Forelimb muscle (tissue), 1 donor: Measurements from ENCODE around the gene CAPN14. TPM values are rescaled to one million over a fixed set of nuclear protein-coding genes. Genes with fewer than 3 reads are reported as not detected.

ENCODE experiments used
- DNase-seq: peaks from one replicate; pipeline ENCODE4 v3.0.0-alpha.2; 2013; ENCODE audit warnings: low read depth
- polyA plus RNA-seq: library from polyadenylated mRNA; unstranded; fragments of 120-200 nt; gene quantifications from one replicate; pipeline ENCODE4 v1.2.1, GENCODE V29; 2013; ENCODE audit not compliant: insufficient read length

The CAPN14 gene
- polyA plus RNA-seq, 1 donor, result not detected

DNA sequence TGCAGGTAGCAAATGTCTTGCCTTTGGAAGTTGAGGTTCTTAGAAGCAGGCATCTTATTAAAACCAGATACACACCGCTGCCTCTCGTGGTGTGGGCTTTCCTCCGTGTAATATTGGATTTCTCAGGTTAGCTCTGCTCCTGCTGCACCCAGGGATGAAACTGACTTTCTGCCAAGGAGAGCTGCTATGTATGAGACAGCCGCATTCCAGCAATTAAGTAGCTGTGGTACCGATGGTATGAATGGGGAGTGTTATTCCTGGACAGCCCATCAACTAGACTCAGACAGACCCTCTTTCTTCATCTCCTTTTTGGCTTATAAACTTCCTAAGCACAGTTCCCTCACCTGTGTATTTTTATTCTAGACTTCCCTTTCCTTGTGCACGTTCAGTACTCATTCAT is 9.8 kb upstream of the CAPN14 start:
- no peak for DNase-seq

DNA sequence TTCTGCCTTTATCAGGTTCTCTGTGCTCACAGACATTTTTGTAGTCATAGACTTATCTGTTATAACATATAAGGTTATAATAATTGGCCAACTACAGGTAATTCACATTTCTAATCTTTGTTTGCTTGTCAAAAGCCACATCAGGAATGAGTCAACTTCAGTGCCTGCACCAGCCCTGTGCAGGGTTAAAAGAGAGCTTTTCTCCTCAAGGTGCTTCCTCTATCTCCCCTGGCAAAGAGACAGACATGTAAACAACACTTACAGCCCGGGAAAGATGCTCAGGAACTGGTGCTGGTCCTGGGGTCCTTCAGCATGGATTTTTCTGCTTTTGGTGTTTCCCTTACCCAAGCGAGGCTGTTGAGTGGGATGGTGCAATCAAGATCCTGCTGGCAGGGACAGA is 9.0 kb upstream of the CAPN14 start:
- no peak for DNase-seq

DNA sequence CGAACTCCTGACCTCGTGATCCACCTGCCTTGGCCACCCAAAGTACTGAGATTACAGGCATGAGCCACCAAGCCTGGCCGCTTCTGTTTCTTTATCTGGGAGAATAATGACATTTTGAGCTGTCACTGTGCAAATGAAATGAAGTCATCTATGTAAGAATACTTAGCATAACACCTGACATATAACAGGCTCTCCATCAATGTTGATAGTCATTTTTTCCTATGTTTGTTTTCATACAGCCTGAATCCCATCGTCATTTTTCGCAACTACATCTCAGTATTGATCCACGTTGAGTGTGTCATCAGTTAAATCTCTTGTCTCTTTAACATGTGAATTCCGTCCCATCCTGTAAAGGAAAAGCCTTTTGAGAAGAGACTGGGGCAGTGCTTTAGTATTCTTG is 6.4 kb upstream of the CAPN14 start:
- DNase-seq, result no peak

DNA sequence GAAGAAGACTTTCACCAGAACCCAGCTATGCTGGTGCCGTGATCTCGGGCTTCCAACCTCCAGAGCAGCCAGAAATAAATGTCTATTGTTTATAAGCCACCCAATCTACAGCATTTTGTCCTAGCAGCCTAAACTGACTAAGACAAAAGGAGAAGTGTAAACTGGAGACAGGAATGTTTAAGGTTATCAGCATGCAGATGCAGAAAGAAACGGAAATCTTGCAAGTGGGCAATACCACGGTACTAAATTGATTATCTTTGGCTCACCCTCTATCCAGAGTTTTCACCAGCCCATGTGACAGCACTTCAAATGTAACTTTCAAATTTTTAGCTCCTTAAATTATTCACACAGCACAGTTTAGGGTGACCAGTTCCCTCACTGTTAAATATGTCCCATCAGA is 5.7 kb upstream of the CAPN14 start:
- DNase-seq, result no peak

DNA sequence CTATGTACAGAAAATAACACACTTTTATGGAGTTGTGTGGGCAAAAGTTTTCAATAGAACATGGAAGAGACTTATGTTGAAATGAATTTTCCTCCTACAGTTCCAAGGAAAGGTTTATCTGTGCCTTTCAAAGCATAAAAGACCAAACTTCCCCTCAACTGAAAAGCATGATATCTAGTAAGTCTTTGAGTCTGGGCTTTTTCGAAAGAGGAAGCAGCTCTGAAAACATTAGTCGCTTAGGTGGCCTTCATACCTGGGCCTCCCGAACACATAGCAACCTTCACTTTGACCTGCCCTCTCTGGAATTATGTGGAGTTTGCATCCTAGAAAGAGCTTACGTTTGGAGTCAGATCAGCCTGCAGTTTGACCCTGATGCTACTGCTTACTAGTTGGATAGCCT is 4.8 kb upstream of the CAPN14 start:
- DNase-seq, result no peak

DNA sequence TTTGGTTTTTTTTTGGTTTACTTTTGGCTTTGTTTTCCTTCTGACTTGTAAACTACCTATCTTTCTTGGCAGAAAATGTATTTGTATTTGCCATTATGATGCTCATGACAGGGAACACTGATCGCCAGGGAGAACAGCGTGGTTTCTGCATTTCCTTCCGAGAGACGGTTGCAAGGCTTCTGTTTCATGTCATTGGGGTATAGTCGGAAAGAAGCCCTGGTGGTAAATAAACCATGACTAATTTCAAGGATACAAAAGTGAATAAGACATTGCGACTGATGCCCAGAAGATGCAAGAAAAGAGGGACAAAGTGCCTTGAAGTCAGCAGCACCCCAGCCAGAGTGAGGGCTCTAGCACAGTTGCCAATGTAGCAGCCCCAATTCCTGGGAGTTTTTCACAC is 4.2 kb upstream of the CAPN14 start:
- DNase-seq, result no peak

DNA sequence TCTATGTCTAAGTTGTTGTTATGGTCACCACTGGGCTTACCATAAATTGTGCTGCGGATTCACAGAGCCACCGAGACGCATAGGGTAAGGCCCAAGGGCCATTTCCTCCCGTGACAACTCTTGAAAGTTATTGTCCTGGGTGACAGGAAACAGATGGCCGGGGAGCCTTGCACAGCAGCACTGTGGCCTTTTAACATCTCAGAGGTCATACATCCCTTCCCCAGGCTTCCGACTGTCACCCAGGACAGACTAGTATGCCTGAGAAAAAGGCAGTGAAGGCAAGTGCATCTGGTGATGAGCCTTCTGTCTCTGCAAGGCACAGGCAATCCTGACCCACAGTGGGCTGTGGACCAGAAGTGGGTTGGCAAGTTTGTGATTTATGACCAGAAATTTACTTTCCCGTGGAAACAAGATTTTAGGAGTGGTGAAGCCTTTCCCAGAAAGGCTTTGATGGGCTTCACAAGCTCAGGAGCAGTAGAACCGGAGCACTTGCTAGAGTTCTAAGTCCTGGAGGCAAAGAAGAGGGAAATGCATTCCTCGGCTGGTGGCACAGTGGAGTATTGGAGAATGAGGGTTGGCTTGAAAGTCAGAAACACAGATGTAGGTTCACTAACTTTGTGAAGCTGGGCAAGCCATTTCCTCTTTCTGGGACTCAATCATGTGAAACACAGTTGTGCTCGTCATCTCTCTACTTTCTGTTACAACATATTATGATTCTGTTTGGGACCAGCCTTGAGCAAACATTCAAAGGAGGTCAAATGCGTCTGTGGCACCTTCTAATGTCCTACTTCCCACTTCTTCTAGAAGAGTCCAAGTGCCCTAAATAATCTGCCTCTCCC is 2.0 kb upstream of the CAPN14 start:
- no peak for DNase-seq

DNA sequence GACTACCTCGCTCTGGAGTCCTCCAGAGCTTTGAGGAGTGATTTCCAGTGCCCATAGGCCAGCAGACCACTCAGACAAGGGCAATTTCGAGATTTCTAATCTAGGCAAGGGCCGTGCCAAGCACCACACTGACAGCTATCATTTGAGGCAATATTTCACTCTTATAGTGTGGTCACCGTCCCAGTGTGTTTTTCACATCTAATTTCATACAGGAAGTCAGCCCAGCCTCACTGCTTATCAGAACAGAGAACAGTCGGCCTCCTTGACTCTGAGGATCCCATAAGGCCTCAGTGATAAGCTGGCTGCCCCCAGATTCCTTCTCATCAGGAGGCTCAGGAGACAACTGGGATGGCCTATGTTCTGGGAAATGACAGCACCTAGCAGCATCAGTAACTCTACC is 581 bp downstream of the CAPN14 start:
- DNase-seq, result no peak

DNA sequence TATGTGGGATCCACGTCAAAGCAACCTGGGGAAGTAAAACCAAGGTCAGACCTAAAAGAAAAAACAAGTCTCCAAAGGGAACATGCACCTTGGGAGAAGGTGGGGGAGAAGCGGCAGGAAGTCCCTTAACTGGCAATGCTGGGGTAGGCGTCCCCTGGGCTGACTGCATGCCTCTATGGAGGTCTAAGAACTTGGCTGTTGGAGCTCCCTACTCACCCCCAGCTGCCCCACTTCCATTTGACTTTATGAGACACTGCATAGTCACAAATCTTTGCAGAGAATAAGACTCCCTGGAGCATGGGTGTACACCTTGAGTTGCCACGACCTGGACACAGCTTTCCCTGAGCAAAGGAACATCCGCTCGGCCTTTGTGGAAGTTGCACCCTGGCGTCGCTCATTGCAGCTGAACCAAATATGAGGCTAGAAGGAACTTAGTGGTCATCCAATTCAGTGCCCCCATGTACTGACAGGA is 2.8 kb downstream of the CAPN14 start:
- no peak for DNase-seq

DNA sequence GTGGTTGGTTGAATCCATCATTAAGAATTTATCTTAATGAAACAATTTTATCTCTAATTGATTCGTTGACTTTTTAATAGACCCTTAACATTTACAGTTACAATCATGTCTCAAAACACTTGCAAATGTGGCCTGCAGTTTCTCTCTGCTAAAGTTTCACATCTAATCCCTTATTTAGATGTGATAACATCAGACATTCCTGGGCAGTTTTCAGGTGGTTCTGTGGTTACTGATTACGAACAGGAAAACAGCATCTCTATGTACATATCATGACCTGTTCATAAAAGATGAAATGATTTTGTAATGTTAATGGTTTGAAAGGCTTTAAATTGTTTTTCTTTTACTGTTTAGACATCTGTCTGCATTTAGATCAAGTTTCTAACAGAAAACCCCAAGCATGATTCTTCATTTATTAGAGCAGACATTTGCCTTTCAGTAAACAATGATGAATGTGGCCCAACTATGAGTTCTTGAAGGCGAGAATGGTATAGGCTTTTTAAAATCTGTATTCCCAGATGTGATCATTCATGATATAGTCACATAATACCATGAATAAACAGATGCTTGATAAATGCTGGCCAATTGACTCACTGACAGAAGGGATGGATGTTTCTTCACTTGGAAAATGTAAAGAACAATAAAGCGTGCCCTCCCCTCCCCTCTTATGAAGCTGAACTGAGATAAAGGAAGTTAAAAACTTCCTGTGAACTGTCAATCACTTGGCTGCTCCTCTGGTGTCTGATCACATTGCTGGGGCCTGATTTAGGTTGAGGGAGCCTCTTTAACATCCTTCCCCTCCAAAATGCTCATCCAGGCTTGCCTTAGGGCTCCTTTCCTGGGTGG is 3.5 kb downstream of the CAPN14 start:
- DNase-seq, result no peak

DNA sequence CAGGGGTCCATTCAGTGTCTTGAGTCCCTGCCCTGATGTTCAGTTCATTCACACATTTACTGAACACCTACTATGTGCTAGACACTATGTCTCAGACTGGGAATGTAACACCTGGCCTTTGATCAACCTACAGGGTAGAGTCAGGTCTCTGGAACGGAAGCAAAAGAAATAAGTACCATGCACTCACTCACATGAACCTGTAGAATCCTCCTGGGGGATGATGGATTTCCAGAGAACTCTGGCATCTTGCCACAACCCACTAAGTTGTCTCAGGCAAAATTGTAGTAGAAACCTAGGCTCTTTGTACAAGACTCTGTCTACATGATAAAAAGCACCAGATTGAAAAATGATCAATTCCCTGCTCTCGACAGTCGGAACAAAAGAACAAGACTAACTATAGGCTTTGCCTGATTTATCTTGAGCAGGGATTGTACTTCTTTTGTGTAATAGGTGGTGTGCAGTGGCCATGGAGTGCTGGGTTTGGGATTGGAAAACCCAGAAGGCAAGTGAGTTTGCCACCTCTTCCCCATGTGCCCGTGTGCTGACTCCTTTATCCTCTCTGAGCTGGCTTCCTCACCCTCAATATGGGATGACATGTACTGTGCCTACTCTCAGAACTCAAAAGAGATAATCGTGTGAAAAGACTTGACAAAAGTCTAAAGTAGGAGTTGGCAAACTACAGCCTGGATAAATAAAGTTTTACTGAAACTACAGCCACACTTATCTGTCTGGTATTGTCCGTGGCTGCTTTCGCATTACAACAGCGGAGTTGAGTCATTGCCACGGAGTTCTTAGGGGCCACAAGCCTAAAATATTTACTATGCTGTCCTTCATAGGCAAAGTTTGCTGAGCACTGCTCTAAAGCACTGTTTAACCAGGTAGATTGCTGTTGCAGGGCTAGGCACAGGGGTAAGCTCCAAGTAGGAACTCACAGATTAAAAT is 4.4 kb downstream of the CAPN14 start:
- no peak for DNase-seq

DNA sequence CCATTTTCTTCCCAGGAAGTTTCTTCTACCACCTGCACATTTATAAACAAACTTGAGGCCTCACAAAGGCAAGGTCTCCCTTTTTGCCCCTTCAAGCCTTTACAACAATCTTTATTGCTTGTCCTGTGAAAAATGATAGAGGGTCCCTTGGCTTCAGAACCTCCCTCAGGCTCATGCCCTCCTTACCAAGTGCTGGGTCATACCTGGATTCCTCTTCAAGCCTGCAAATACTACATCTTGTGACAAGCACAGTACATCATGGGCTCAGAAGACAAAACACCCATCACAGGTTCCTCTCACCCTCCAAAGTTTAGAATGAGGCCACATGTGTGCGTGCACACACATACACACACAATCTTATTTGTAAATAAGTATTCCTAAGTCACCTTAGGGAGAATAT is 9.1 kb downstream of the CAPN14 start:
- no peak for DNase-seq

DNA sequence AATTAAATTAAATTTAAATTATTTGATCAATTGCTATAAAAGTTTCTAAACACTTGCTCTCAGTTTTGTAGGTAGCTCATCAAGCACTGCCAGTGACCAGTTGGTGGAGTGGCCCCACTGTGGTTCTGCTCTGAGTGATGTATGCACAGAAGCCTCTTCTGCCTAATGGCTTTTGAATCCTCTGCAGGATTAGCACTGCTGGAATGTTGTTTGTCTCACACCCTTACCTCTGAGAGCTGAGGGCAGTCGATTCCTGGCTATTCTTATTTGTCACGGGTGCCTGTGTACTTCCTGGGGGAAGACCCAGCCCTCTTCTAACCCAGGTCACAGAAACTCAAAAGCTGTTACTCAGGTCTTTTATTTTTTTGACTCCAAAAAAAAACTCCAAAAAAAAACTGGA is 9.5 kb downstream of the CAPN14 start:
- no peak for DNase-seq

DNA sequence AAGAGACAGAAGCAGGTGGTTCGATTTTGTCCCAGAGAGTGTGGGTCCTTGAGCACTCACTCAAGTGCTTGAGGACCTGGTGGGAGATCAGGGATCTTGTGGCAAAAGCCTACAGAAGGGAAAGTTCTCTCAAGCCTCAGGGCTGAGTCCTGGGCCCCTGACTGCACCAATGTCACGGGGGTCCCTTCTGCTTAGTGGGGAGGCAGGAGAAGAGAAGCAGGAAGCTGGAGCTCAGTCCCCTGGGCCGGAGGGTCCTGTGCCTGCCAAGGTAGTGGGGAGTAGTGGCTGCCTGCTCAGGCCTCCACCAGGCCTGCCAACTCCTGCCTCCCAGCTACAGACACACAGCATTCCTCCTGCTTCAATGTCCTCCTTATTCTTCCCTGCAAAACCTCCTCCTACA is 11.7 kb downstream of the CAPN14 start:
- no peak for DNase-seq

DNA sequence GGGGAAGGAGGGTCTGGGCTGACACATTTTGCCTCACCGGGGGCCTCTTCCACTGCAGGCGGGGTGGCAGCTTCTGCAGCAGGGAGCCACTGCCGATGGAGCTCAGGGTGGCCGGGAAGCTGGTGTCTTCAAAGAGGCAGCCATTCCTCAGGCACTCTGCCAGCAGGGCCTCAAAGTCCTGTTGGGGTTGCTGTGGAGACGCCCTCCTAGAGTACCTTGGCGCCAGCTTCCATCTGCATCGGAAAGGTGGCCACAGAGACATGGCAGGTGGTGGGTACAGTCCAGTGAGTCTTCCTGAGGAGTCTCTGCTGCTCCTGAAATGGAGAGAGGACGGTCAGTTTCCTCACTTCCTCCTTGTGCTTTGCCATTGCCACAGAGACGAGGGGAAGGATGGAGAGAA is 12.1 kb downstream of the CAPN14 start:
- DNase-seq, result no peak

DNA sequence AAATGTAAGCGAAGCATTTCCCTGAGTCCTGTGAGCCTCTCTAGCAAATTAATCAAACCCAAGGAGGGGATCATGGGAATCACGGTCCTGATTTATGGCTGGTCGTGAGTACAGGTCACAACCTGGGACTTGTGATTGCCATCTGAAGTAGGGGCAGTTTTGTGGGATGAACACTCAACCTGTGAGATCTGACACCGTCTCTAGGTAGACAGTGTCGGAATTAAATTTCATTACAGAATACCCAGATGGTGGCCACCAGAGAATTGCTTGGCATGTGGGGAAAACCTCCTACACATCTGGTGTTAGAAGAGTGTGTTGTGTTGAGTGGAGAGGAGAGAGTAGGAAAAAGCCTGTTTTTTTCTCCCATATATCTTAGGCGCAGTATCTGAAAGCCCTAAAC is 12.5 kb downstream of the CAPN14 start:
- DNase-seq, result no peak

DNA sequence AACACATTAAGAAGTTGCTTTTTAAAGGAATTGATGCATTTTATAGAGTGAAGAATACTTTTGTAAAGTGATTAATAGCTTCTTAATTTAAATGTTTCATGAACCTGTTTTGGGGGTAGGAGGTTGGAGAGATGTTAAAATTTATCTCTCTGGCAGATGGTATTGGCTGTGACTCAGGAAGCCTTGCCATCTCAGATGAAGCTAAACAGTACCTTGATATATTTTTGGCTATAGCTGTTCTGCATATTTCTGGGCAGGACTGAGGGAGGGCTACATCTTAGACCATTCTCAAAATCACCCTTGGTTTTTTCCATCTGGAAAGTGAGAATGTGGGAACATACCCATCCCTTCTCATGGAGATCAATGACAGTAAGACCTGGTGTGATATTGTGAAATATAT is 13.4 kb downstream of the CAPN14 start:
- no peak for DNase-seq

DNA sequence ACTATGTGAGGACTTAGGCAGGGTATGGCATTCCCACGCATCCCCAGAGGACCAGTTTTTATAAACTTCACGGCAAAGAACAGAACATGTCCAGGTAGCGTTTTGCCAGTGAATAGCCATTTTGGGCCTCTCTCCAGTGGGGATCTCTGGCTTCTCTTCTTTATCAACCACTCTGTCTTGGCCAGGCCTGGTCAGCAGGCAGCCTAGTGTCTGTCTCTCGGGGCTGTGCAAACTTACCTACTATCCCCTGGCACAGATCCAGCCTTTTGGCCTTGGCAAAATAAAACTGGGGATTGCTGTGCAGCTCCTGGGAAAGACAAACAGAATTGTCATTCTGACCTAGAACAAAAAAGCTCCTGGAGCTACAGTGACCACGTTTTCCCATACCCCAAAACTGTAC is 14.5 kb downstream of the CAPN14 start:
- DNase-seq, result no peak

DNA sequence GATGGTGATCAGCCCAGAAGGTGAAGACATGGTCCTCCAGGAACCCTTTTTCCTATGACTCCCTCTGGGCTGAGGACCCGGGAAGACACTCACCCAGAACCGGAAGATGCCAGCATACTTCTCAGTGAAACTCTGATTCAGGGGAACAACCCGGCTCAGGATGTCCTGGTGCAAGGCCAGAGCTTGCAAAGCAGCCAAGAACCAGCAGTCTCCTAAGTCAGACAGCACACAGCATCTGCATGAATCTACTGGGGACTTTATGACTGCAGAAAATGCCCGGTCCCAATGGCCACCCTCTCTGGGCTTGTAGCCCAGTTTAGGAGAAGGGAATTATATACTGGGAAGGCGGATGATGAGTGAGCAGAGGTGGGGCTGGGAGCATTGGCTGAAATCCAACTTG is 15.3 kb downstream of the CAPN14 start:
- DNase-seq, result no peak

DNA sequence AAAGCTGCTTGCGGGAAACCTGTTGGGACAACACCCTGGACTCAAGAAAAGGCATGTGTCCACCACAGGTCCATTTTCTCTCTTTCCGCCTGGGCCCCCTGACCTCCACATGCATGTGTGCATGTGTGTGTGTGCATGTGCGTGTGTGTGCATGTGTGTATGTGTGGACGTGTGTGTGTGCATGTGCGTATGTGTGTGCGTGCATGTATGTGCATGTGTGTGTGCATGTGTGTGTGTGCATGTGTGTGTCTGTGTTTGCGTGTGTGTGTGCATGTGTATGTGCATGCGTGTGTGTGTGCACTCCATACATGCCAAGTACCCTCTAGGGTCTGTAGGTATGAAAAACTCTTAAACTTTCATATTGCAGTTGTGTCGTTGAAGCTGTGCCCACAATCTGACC is 16.3 kb downstream of the CAPN14 start:
- DNase-seq, result no peak

DNA sequence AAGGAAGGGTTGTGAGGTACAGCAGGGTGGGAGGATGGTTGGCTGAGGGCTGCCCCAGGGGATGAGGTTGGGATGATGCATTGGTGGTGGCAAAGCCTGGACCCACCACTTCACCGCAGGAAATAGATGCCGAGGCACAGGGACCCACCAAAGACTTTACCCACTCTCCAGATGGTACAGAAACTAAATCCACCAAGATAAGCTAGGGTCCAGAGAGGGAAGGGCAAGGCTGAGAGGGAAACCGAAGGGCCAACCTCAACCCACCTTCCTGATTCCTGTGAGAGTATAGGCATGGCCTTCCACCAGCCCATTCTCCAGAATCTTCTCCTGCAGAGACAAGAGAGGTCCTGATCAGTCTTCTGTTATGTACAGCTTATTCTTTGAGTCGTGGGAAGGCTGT is 18.1 kb downstream of the CAPN14 start:
- no peak for DNase-seq

DNA sequence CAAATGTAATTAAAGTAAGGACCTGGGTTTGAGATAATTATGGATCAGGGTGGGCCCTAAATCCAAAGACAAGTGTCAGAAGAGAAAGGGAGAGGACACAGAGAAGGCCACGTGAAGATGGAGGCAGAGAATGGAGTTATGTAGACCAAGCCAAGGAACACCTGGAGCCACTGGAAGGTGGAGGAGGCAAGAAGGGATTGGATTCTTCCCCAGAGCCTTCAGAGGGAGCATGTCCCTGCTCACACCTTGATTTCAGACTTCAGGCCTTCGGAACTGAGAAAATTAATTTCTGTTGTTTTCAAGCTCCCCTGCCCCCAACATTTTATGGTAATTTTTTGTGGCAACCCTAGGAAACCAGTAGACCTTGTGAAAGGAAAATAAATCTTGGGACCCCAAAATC is 19.6 kb downstream of the CAPN14 start:
- DNase-seq, result no peak
